Stimulated activated CD8-positive, alpha-beta memory T cell treated with anti-CD3 and anti-CD28 coated beads, Interleukin-12 subunit alpha, Interleukin-12 subunit beta, amount 100 ng/mL, for 1 hour (primary cell): ENCODE measurements around the gene CX3CR1.
"Not testable (repeated sequence)": the region's sequence is repeated elsewhere in the genome, so short reads cannot be mapped to it uniquely, and the experiment has no call there.

Source experiments
- DNase-seq: peaks from one replicate; pipeline ENCODE4 v3.0.0-alpha.2; 2020; ENCODE audit warnings: low read depth

The CX3CR1 gene

DNA sequence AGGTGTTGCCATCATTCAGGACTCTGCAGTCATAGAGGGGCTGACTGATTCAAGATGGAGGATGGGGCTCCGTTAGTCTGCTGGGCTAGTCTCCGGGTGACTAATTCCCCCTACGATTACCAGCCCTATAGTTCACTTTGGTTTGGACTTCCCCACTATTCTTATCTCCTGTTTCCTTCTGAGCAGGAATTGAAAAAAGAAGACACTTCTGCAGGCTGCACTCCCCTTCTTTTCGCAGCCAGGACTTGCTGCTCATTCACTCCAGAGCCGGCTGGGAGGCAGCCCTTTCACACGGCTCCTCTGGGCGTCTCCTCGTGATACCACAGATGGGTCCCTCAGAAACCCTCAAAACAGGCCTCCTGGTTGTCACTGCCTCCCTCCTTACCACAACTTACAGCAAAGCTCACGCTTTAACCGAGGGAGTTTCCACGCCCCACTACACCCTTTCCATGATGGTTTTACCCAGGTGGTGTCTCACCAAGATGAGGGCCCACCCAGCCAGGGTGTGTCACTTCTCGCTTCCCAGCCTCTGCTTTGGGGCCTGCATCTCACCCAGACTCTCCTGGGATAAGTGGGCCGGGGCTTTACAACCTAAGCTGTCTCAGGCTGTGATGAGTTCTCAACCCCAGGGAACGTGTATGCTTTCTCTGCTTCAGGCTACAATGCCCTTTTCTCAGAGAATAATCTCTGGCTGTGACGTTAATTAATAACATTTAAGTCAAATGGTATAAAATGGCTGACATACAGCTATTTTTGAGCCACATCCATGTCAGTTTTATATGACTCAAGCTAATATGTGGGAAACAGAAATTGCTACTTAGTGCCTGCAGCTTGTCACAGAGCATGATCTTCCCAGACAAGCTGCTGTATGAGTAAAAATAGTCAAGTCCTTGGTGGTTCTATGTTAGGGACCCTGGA, 11.9 kb downstream of the CX3CR1 start:
- peak; percentile 47 for DNase-seq

DNA sequence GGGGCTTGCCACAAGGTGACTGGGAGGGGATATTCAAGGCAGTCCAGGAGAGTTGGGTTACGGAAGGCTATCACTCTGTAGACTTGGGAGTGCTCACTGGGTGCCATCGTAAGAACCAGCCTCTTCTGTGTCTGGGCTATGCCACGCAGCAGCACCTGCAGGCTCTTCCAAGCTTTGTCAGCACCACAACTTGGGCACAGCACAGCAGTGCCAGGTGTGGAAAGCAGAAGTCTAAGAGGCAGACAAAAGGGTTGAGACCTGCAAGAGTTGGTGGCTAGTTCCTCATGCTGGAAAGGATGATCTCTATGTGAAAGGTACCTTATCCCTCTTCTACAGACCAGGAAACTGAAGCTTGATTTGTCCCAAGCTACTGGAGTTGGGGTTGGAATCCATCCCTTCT, 15.8 kb downstream of the CX3CR1 start:
- DNase-seq: no peak

DNA sequence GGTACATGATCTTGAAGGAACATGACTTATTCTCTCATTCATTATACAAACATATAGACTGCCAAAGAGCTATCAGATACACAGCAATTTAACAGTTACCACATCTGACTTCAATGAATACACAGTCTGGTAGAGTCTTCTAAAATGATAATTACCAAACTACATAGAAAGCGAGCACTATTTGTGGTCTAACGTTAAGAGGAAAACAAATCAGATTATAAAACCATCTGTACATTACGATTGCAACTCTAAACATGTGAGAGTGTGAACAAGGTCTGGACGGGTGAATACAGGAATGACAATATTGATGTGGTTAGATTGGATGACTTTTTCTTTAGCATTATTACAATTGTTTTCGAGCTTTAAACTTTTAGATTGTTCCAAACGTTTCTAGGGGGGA, 16.3 kb downstream of the CX3CR1 start:
- no peak for DNase-seq

- no peak for DNase-seq
Measured at GRCh38 chr3:39262846-39263245, 17.0 kb downstream of the CX3CR1 start.

DNA sequence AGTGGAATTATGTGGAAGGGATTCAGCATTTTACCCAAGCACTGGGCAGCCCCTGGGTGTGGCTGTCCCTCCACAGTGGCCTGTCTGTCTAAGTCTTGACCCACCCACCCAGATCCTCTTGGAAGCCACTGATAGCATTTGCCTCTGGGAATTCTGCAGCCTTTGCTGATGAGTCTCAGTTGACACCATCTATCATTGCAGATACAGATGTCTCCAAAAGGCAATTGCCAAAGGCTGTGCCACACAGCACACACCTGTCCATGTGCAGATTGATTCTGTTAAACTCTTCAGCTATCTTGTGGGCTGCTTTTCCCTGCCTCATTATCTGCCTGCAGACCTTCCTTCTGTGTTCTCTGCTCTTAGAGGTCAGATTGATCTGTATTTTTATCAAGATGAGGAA, 18.1 kb downstream of the CX3CR1 start:
- no peak for DNase-seq

- DNase-seq: no peak
Measured at GRCh38 chr3:39260957-39261356, 18.9 kb downstream of the CX3CR1 start.

DNA sequence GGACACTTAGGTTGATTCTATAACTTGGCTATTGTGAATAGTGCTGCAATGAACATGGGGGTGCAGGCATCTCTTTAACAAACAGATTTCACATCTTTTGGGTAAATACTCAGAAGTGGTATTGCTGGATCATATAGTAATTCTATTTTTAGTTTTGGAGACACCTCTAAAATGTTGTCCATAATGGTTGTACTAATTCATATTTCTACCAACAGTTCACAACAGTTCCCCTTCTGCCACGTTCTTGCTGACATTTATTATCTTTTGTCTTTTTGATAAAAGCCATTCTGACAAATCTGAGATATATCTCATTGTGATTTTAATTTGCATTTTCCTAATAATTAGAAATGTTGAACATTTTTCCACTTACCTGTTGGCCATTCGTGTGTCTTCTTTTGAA, 19.5 kb downstream of the CX3CR1 start:
- no peak for DNase-seq

DNA sequence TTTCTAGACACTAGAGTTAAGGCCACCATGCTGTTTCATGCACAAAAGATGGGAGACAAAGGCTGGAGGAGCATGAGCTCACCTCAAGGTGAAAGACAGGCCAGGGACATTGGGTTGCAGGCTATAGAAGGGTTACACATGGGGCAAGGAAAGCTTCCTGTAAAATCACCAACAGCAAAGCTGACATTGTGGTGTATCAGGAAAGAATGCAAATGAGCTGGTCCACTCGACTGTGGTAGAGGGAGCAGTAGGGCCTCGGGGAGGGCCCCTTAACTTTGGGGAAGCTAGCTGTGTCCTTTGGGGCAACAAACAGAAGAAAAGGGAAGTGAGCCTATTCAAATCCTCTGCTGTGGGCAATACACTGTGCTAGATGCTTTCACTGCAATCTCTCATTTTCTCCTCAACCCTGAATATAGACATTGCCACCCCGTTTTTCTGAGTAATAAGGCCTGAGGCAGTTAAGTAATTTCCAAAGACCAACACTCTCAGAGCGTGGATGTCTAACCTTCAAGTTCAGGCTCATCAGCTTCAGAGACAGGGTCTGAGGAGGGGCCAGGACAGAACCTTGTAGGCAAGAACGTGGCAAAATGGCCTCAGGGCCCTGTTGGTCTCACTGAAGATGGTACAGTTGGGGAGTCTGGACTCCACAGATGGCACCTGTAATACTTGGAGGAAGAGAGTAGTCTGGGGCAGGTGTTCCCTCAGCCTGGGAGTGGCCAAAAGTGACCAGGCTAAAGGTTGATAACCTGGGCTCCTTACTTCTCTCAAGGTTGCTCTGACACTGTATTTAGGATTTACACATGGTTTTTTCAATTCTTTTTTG, 24.1 kb downstream of the CX3CR1 start:
- no peak for DNase-seq

- DNase-seq: no peak
Measured at GRCh38 chr3:39254806-39255449, 24.9 kb downstream of the CX3CR1 start.

DNA sequence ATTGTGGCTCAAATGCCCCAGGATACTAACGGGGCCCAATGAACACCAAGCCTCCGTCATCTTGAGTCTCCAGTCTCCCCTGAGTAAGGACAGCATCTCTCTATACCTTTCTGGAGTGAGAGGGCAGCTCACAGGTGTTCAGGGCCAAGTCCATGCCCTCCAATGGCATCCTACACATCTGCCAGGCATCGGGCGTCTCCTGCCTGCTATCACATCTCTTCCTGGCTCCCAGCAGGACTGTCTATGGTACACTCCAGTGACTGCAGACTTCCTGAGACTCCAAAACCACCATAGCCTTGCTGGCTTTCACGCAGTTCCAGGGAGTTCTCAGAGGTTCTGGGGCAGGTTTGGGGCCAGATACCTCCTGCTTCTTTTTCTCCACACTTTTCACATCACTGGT, 28.3 kb downstream of the CX3CR1 start:
- DNase-seq: no peak

GRCh38 chr3:39250116-39250747, 29.6 kb downstream of the CX3CR1 start:
- DNase-seq: no peak

GRCh38 chr3:39249453-39250115, 30.3 kb downstream of the CX3CR1 start:
- DNase-seq: no peak

- DNase-seq: no peak
Measured at GRCh38 chr3:39241561-39241960, 38.3 kb downstream of the CX3CR1 start.

DNA sequence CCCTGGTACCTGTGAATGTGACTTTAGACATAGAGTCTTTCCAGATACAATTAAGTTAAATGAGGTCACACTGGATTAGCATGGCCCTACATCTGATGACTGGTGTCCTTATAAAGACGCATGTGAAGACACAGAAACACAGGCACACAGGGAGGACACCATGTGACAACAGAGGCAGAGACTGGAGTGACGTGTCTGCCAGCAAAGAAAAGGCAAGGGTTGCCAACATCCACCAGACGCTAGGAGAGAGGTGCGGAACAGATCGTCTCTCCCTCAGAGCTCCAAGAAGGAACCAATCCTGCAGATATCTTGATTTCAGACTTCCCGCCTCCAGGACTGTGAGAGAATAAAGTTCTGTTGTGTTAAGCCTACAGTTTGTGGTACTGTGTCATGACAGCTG, 42.8 kb downstream of the CX3CR1 start:
- DNase-seq: no peak

DNA sequence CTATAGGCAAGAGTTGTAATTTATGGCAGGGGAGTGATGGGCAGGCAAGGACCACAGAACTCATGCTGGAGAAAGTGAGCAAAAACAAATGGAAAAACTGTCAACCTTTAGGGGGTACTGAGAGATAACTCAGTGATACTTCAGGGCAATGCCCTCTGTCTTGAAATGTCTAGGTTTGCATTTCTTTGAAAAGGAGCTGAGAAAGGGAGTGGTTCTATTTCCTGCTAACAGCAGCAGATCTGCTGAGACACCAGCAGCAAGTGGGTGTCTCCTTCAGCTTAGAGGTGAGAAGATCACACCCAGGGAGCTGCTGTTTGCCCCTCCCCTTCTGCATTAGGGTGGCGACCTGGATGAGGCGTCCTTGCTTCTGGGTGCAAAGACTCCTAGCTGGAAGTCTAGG, 45.2 kb downstream of the CX3CR1 start:
- DNase-seq: no peak

DNA sequence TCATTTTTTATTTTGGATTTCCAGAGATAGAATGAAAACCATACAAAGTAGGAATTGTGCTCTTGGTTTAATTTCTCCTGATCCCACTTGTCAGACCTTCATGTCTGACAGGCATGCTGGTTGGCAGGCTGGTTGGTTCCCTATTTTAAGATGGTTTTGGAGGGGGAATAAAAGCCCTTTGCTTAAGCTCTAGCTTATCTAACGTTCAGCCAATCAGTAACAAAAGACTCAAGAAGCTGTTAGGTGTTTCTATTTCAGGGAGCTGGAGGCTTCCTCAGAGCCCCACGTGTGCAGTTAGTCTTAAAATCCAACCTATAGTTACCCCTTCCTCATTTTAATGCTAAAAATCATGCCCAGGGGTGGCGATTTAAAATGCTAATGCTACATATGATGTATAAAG, 47.0 kb downstream of the CX3CR1 start:
- DNase-seq: no peak

GRCh38 chr3:39230453-39230852, 49.4 kb downstream of the CX3CR1 start:
- DNase-seq: no peak

- no peak for DNase-seq
Measured at GRCh38 chr3:39228496-39228895, 51.3 kb downstream of the CX3CR1 start.

DNA sequence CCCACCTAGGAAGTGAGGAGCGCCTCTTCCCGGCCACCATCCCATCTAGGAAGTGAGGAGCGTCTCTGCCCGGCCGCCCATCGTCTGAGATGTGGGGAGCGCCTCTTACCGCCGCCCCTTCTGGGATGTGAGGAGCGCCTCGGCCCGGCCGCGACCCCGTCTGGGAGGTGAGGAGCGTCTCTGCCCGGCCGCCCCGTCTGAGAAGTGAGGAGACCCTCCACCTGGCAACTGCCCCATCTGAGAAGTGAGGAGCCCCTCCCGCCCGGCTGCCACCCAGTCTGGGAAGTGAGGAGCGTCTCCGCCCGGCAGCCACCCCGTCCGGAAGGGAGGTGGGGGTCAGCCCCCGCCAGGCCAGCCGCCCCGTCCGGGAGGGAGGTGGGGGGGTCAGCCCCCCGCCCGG, 52.2 kb downstream of the CX3CR1 start:
- not testable (repeated sequence) for DNase-seq

DNA sequence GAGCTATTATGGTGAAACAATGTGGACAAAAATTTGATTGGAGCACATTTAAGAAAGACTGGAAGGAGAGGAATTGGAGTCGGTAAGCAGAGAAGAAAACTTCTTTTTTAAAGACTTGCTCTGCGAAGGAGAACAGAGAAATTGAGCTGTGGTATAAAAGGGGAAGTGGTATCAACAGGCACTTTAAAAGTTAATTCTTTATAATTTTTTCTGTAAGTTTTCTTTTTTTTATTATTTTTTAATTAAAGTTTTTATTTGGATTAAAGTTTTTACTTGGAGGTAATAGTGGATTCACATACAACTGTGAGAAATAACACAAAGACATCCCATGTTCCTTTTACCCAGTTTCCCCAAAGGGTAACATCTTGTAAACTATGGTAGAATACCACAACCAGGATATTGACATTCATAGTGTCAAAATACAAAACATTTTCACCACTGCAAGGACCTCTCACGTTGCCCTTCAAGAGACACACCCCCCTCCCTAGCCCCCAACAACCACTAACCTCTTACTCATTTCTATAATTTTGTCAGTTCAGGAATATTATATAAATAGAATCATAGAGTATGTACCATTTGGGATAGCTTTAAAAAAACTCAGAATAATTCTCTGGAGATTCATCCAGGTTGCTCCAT, 53.6 kb downstream of the CX3CR1 start:
- no peak for DNase-seq

DNA sequence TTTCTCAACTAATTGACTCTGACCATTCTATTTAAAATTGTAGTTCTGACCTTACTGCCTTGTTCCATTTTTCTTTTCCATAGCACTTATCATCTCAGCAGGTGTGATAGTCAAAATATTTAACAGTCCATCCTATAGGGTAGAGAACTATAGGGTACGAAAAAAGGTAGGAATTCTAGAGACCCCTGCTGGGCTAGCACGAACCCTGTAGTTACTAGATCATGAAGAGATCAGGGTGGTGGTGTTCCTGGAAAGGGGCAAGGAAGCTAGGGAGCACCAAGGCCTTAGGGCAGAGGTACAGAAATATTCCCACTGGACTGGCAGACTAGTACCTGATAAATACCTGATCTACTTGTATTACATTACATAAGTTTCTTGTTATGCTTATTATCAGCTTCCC, 55.5 kb downstream of the CX3CR1 start:
- DNase-seq: no peak
